ENCODE measurements around the gene AKAP7.
"Not testable (repeated sequence)": the region's sequence is repeated elsewhere in the genome, so short reads cannot be mapped to it uniquely, and the experiment has no call there.

The AKAP7 gene

DNA sequence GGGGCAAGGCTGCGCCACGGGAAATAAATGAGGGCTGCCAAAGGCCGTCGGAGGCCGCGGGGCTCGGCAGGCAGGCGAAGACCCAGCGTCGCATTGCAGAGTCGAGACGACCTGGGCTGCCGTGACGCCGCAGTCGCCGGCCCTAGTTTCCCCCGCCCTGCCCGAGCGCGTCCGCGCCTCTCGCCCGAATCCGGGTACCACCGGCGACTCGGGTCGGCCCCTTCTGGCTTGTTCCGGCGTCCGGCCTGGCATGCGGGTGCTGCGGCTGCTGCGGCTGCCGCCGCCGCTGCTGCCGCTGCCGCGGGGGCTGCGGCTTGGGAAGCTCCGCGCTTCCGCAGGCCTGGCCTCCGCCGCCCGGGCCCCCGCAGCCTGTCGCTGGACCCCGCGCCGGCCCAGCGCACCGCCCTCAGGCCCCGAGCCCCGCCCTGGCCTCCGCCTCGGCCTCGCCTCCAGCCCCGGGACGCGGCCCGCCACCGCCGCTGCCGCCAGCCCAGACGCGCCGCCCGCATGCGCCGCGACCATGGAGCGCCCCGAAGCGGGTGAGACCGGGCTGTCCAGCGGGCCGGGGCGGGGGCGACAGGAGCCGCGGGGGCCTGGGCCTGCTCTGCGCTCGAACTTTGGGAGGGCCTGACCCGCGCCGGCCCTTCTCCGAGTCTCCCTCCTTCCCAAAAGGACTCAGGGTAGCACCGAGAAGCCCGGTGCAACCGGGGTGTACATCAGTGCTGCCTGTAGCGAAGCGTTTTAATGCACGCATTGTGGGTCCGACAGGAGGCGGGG, at the start of gene AKAP7:
AKAP7 (plus strand) TSS at position 224 of the 777 bp plus-strand sequence; CDS start at position 521, 297 bp downstream.
- DNase-seq (ENCODE audit: low spot score): peak; percentile 87

- not testable (repeated sequence) for DNase-seq (ENCODE audit: low spot score)
Observed at GRCh38 chr6:131090339-131090738, 44.9 kb upstream of the AKAP7 start.

DNA sequence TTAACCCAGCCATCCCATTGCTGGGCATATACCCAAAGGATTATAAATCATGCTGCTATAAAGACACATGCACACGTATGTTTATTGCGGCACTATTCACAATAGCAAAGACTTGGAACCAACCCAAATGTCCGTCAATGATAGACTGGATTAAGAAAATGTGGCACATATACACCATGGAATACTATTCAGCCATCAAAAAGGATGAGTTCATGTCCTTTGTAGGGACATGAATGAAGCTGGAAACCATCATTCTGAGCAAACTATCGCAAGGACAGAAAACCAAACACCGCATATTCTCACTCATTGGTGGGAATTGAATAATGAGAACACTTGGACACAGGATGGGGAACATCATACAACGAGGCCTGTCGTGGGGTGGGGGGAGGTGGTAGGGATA, 43.3 kb upstream of the AKAP7 start:
- DNase-seq (ENCODE audit: low spot score): not testable (repeated sequence)

- DNase-seq (ENCODE audit: low spot score): no peak
Observed at GRCh38 chr6:131093334-131093733, 41.9 kb upstream of the AKAP7 start.

- DNase-seq (ENCODE audit: low spot score): no peak
Observed at GRCh38 chr6:131096786-131097185, 38.5 kb upstream of the AKAP7 start.

DNA sequence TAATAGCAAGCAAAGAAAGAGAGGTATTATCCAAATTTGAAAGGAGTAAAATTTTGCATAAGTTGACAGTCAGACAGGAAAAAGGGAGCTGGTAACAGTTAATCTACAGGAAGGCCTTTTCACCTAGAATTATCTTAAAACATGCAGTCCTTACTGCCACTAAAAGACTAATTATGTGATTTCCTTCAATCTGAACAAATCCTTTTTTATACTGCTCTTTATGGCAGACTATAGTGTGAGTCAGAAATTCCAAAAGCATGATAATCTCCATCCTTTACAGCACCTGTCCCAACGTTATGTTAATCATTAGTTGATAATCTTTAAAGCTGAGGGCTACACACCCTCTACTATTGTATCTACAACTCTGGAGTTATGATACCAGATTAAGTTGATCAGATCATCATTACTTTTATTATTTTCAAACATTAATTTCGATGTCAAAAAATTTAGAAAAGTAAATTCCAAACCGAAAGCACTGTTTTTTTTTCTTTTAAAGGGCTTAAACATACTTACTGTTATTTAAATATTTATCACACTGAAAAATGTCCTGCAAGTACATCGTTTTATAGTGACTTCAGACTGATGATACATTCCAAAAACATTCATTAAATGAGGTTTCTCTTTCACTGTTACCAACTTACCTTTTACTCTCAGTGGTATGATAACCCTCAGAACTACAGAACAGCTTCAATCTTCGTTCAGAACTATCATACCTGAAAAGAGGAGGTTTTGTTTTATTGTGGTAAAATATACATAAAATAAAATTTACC, 33.2 kb upstream of the AKAP7 start:
- no peak for DNase-seq (ENCODE audit: low spot score)

GRCh38 chr6:131103296-131103695, 32.0 kb upstream of the AKAP7 start:
- no peak for DNase-seq (ENCODE audit: low spot score)

- DNase-seq (ENCODE audit: low spot score): no peak
Observed at GRCh38 chr6:131103901-131104300, 31.4 kb upstream of the AKAP7 start.

DNA sequence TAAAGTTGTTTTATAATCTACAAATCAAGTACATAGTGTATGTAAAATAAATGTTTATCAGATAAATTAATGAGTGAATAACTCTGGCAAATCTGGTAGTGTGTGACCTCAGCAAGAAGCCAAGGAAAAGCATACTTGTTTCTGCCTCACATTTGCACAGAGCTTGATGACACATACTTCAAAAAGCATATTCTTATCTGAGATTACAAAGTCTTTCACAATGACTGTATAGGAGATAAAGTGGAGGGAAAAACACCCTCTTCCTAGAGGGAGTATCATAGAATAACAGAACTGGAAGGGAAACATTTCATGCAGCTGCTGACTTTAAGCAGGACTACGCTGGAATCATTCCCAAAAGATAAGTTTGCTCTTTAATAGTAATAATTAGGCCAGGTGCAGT, 28.1 kb upstream of the AKAP7 start:
- DNase-seq (ENCODE audit: low spot score): peak; percentile 26

DNA sequence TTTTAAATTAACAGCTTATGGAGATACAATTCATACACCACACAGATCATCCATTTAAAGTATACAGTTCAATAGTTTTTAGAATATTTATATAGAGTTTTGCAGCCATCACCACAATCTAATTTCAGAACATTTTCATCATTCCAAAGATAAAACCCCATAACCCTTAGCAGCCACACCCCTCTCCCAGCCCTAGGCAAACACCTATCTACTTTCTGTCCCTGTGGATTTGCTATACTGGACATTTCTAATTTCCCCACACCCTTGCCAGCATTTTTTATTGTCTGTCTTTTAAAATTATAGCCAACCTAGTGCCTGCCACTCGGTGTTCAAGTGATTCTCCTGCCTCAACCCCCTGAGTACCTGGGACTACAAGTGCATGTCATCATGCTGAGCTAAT, 23.0 kb upstream of the AKAP7 start:
- no peak for DNase-seq (ENCODE audit: low spot score)

GRCh38 chr6:131115651-131116050, 19.6 kb upstream of the AKAP7 start:
- DNase-seq (ENCODE audit: low spot score): no peak

GRCh38 chr6:131116321-131116720, 18.9 kb upstream of the AKAP7 start:
- DNase-seq (ENCODE audit: low spot score): no peak

GRCh38 chr6:131116755-131117360, 18.4 kb upstream of the AKAP7 start:
- DNase-seq (ENCODE audit: low spot score): no peak

DNA sequence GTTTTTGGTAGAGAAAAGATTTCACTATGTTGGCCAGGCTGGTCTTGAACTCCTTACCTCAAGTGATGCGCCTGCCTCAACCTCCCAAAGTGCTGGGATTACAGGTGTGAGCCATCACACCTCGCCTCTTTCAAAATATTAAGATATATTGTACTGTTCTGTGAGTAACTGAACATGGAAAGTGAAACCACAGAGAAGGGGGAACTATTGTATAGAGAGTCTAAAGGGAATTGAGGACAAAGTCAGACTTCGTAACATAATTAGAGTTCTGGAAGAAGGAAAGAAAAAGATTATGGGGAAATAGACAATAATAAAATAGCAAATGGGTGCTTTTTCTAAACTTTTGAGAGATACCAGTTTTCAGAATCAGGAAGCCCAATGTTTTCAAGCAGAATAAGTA, 17.4 kb upstream of the AKAP7 start:
- DNase-seq (ENCODE audit: low spot score): no peak

- no peak for DNase-seq (ENCODE audit: low spot score)
Observed at GRCh38 chr6:131122007-131122406, 13.3 kb upstream of the AKAP7 start.

DNA sequence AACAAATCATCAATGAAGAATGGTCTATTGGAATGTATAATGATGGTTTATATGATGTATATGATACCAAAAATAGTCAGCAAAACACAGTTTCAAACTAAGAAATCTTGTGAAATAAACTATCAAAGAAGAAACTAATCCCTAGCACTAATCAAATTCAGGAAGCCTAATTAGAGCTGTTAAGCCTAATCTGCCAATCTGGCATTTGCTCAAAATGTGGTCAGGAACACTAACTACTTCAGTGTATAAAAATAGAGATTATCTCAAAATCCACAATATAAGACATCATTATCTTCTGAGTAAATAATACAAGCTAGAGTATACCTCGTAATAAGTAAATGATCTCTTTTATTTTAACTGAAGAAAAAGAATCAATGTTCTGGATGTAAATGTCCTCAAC, 12.8 kb upstream of the AKAP7 start:
- no peak for DNase-seq (ENCODE audit: low spot score)

- no peak for DNase-seq (ENCODE audit: low spot score)
Observed at GRCh38 chr6:131124336-131125071, 10.8 kb upstream of the AKAP7 start.

DNA sequence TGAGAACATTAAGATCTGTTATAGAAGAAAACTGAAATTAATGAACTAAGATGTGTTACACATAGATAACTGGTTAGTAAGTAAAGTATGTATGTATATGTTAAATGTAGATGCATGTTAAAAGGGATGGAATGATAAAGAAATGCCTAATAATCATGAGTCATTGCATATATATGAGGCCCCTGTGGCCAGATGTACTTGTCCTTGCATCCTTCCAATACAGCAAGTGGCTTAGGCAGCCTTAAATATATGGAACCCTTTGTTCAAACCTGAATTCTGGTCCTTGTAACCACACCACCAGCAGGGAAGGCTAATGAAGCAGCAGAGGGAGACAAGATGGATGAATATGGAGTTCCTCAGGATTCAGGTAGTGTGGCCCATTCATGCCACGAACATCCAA, 9.8 kb upstream of the AKAP7 start:
- no peak for DNase-seq (ENCODE audit: low spot score)

DNA sequence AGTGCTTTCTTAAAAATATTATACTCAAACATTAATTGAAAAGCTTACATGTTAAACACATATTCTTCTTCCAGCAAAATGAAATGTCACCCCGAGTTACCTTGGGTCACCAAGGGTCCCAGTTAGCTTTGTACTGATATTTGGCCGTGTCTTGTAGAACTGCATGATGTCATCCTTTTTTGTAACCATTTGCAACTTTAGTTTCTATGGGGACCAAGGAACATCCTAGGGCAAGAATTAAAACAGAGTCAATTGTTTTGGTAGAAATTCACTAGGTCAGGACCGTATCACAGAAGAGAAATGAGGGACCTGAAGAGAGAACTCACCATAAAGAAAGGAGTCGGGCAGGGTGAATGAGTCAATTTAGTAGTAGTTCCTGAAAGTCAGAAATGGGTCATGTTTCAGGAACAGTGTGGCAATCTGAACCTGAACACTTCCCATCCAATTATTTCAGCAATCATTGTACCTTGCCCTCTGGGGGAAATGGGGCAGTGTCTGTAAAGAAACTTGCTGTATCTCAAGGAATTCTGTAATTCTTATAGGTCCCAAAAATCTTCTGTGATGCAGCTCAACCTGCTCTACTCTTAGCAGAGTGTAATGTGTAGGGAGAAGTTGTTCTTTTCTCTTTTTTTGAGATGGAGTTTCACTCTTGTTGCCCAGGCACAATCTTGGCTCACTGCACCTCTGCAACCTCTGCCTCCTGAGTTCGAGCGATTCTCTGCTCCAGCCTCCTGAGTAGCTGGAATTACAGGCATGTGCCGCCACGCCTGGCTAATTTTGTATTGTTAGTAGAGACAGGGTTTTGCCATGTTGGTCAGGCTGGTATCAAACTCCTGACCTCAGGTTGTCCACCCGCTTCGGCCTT, 5.3 kb upstream of the AKAP7 start:
- no peak for DNase-seq (ENCODE audit: low spot score)

GRCh38 chr6:131130554-131130940, 4.7 kb upstream of the AKAP7 start:
- no peak for DNase-seq (ENCODE audit: low spot score)

- DNase-seq (ENCODE audit: low spot score): no peak
Observed at GRCh38 chr6:131132360-131132759, 2.9 kb upstream of the AKAP7 start.

Data from HuH-7 (cell line).